Left renal cortex interstitium (tissue), 4 donors: ENCODE measurements around the gene PTGES3L. TPM values are rescaled to one million over a fixed set of nuclear protein-coding genes. Genes with fewer than 3 reads are reported as not detected.

ENCODE experiments used
- DNase-seq, 4 donors: peaks; one replicate each; pipeline ENCODE4 v3.0.0-alpha.2; 2013; ENCODE audit warnings: low read depth in 4 of 4, low spot score in 2 of 4, missing footprints in 1 of 4
- polyA plus RNA-seq, 4 donors: library from polyadenylated mRNA; unstranded; fragments of 120-200 nt; gene quantifications; one replicate each; pipeline ENCODE4 v1.2.1, GENCODE V29; 2013; ENCODE audit not compliant: insufficient read length in 4 of 4

The PTGES3L gene
- 1 to 10 TPM in 3 of 4 donors, under 1 TPM in 1; 0.87 to 3.3 (median 2.5) TPM for polyA plus RNA-seq

DNA sequence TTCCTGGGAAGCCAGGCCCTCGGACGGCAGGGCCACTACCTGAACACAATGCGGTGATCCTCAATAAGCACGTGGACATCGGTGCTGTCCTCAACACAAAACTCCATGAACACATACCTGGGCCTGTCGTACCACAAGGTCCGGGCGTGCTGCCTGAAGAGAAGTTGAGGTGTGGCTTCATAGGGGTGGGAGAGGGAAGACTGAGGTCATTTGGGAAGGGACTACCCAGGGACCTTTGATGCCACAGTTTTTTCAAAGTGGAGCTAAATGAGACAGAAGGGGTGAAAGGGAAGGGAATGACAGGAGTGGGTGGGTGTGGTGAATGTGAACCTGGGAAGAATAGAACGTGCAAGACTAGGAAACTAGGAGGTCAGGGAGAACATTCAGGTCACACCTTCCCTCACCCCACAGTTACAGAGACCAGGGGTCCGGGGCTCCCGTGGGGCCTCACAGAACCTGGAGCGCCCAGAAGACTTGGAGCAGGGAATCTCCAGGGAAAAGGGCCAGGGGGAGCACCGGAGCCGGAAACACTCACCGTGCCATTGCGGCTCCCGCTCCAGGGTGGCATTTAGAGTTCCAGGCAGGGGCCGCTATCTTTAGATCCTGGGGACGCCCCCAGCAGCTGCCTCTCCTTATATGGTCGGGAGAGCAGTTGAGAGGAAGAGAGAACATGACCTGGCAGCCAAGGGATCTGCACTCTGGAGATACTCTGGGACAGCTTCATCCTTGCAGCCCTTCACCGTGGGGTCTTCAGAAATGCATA lies at the start of gene PTGES3L:
Gene PTGES3L, minus strand, starts transcription at position 570 of the 763 bp plus-strand sequence. Its CDS starts 27 bp downstream, at position 543.
- DNase-seq: no peak

DNA sequence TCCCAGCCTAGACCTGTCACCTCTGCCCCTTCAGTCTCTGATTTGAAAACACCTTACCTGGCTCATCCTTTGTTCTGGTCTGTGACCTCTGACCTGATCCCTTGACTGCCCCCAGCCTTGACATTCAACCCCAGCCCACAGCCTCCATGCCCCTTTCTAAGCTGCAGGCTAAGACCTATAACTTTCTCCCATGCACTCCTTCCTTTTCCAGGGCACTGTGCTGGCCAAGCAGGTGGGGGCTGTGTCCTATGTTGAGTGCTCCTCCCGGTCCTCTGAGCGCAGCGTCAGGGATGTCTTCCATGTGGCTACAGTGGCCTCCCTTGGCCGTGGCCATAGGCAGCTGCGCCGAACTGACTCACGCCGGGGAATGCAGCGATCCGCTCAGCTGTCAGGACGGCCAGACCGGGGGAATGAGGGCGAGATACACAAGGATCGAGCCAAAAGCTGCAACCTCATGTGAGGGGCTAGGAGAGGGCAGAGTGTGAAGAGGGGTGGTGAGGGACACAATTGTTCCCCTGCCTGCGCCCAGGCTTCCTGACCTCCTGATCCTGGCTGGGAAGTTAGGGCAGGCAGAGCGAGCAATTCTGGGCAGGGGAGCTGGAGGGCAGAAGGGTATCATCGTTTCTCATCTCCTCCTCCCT lies 48.5 kb upstream of the PTGES3L start:
- no peak for DNase-seq

DNA sequence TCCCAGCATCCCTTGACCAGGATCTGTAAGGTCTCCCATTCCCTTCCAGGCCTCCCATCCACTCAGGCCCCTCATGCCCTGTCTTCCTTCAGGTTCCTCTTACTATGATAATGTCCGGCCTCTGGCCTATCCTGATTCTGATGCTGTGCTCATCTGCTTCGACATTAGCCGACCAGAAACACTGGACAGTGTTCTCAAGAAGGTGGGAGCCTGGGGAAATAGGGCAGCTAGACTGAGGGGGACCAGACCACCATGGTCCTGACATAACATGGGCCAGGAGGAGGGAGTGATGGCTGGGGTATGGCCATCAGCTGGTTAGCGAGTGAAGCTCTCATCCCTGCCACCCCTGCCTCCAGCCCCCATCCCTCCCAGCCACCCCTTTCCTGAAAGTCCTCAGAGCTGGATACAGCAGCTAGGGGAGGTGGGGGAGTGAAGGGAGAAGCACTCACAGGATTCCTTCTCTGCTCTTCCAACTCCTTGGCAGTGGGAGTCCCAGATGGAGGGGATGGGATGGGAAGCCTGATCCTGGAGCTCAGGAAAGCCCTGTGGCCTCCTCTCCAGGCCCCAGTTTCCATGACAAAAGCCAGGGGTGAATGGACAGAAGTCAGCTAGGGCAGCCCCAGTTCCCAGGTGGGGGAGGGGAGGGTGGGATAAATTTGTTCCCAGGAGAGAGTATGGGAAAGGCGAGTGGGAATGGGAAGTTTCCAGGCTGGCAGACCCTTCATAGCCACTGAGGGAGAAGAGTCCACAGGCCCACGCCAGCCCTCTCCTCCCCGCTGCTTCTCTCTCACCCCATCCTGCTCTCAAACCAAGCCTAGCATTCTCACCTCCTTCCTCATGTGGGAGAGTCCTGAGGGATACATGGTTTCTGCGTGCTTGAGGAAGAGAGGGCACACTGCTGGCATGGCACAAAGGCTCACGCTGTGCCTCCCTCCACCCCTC lies 47.5 kb upstream of the PTGES3L start:
- DNase-seq: no peak

DNA sequence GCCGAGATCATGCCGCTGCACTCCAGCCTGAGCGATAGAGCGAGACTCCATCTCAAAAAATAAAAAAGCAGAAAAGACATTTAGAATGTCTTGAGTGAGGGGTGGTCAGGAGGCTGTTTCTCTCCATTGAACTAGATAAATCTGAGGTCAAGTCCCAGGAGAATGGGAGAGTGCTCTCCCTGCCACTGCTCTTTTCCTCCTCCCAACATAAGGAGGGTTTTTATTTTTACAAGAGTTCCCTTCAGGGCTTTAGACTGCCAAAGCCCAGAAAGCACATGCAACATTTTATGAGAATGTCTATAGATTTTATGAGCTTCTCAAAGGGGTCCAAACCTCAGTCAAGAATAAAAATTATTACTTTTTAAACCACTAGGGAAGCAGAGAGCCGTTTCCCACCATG lies 46.7 kb upstream of the PTGES3L start:
- no peak for DNase-seq

DNA sequence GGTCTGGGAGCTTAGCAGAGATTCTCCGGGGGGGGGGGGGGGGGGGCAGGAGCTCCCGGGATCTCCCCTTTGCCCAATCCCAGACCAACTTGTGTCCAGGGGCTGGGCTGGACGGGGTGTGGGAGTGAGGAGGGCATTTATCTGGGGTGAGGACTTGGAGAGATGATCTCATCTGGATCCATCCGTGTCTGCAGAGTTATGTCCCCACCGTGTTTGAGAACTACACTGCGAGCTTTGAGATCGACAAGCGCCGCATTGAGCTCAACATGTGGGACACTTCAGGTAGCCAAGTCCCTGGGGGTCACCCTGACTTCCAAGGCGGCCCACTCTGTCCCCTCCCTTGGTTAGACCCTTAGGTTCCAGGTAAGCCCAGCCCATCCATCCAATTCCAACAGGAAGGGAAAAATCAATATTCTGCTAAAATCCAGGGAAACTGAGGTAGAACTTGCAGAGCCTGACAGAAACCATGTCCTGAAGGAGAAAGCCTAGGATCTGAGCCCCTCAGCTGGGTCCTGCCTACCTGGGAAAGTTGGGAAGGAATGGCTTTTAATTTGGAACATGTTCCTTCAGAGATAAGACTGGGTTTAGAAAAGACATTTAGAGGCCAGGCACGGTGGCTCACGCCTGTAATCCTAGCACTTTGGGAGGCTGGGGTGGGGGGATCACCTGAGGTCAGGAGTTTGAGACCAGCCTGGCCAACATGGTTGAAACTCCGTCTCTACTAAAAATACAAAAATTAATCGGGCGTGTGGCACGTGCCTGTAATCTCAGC lies 46.1 kb upstream of the PTGES3L start:
- DNase-seq: no peak

DNA sequence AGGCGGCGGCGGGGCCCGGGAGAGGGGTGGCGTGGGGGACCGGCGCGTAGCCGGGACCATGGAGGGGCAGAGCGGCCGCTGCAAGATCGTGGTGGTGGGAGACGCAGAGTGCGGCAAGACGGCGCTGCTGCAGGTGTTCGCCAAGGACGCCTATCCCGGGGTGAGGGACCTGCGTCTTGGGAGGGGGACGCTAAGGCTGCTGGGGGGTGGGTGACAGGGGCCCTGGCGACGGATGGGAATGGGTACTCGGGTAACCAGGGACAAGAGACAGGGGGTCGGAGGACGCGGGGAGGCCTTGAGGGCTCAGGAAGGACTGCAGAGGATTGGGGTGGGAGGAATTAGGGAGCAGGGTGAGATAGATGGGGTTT lies 45.4 kb upstream of the PTGES3L start:
- DNase-seq: no peak

DNA sequence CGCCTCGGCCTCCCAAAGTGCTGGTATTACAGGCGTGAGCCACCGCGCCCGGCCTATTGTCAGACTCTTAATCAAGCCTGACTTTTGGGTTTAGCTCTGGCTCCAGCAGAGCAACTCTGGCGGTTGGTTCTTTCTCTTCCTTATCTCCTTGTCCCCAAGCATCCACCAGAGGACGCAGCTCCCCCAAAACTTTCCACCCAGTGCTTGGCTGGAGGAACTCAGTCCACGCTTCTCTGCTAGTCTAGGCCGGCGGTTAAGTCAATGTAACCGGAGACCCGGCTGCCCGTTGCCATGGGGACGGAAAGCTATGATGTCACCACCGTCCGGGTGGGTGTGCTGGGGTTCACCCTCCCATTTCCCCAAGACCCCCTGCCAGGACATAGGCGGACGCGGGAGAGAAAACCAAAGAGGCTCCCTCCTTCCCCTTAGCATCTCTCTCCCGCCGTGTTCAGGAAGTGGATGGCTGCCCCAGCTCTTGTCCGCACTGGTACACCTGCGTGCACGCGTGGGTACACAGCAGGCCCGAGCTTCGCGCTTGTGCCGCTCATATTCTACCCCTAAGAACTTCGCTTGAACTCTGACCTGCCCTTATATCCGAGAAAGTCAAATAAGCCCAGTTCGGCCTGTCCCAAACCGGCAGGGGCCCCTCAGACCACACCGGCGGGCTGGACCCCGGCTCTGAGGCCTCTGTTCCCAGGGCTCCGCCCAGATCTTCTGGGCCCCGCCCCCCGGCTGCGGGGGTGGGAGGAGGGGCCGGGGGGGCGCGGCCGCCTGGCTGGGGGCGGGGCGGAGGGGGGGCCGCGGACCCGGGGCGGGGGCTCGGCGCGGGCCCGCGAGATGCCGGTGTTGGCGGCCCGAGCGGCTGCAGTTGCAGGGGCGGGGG lies 44.8 kb upstream of the PTGES3L start, which contains the start of gene RND2:
Gene RND2, plus strand, starts transcription at position 825 of the 883 bp plus-strand sequence. CDS start 117 bp downstream, outside the sequence.
- peak; percentile 84 to 93 (median 87) for DNase-seq

DNA sequence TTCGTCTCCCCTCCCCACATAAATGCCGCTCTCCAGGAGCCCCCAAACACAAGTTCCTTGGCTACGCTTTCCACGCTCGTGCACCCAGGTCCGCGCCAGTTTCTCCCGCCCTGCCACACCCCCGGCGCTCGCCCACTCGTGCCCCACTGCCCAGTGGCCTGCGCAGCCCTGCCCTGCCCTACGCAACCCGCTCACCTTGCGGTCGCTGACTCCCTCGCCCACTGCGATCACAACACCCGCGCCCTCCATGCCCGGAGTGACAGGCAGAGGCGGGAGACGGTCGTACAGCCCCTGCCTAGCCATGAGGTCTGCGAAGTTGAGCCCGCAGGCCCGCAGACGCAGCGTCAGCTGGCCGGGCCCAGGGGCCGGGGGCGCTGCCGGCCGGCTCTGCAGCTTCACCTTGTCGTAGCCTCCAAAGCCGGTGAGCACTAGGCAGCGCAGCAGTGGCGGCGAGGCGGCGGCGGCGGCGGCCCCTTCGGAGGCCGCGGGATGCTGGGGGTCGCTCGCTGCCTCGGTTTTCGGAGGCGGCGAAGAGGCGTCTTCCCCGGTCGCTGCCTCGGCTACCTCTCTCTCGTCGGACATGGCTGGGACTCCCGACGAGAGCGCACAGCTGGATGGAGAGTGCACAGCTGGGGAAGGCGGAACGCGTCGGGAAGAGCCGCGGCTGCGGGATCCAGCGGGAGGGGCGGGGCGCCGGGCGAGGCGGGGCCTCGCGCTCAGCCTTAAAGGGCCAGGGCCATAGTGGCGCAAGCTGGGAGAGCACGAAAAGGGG lies 42.0 kb upstream of the PTGES3L start, which contains the start of gene VAT1:
Gene VAT1, minus strand, starts transcription at position 645 of the 772 bp plus-strand sequence. Its CDS starts 63 bp downstream, at position 582.
- DNase-seq: peak in 1 of 4 donors; percentile 72

DNA sequence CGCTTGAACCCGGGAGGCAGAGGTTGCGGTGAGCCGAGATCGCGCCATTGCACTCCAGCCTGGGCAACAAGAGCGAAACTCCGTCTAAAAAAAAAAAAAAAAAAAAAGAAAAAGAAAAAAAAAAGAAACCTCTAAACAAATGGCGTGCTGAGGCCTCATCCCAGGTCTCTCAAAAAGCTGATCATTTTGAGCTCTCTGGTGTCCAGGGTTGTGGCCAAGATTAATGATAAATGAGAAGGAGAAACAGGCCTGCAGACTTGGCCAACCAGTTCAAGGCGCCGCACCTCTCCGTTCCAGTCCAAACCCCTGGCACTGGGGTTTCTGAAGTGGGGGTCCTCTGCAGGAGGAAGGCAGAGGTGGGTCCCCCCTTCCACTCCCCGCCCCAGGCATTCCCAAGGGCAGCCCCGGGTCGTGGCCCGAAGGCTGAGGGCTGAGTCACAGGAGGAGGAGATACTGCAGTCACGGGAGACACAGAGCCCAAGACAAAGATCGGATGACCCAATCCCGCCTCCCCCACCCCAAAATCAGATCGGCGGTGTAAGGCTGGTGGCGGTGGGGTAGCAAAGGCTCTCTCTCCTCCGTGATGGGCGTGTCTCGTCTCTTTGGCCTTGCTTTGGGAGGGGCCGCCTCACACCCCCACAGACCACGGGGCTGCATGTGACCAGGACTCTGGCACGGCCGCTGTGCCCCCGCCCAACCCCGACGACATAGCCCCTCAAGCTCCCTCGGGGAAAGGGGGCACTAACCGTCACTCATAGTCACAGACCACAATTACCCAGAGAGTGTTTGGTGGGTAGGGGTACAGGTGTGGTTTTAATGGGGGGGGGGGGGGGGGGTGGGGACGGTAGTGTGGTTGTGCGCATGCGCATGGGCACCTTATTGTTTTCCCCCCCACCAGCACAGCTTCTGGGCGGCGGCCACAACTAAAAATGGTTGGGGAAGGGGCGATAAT lies 41.2 kb upstream of the PTGES3L start:
- DNase-seq: no peak

DNA sequence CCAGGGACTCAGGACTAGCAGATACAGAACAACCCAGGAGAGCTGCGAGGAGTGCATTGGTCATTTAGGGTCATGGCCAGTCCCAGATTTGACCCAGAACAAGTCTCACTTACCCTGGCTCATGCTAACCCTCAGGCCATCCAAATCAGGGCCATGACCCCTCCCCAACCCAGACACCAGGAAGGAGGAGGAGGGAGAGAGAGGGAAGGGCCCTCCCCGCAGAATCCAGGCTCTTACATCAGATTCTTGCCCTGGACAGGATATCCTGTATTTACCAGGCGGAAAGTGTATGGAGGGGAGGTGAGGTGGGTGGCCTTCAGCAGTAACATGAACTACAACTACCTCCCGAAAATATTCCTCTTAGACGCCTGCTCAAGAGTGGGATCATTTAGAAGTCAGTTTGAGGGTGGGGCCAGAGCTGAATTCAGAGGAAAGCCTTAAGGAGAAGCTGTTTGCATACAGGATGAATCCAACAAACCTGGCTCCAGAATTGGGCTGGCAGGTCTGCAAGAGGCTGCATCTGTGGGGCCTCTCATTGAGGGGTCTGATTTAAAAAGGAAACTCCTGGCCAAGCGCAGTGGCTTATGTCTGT lies 40.2 kb upstream of the PTGES3L start:
- no peak for DNase-seq

DNA sequence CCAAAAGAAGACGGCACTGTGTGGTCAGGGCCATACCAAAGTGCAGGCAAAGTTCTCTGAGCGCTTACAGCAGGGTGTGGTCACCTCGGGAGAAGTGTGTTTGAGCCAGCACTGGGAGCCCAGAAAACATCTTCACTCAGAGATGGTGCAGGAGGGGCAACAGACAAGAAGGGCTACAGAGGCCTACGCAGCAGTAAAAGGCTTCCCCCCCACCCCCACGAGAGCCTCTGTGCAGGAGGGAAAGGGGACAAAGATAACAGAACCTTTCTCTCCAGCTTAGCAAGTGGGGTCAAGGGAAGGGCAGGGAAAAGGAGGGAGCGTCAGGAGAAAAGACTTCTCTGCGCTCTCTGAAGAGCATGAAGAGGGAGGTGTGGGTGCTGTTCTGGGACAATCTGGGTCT lies 39.5 kb upstream of the PTGES3L start:
- DNase-seq: no peak

DNA sequence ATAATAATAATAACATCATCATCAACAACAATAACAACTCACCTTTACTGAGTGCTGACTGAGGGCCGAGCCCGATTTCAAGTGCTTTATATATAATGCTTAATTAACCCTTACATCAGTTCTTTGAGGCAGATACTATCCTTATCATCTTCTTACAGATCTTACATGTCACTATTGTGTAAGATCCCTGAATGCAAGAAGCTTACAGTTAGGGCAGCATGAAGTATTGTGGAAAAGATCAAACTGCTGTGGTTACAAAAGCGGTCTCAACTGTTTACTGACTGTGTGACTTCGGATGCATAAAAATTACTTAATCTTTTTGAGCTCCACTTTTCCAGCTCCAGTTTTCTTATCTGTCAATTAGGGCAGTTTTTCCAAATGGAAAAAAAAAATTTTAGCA lies 39.1 kb upstream of the PTGES3L start:
- no peak for DNase-seq

DNA sequence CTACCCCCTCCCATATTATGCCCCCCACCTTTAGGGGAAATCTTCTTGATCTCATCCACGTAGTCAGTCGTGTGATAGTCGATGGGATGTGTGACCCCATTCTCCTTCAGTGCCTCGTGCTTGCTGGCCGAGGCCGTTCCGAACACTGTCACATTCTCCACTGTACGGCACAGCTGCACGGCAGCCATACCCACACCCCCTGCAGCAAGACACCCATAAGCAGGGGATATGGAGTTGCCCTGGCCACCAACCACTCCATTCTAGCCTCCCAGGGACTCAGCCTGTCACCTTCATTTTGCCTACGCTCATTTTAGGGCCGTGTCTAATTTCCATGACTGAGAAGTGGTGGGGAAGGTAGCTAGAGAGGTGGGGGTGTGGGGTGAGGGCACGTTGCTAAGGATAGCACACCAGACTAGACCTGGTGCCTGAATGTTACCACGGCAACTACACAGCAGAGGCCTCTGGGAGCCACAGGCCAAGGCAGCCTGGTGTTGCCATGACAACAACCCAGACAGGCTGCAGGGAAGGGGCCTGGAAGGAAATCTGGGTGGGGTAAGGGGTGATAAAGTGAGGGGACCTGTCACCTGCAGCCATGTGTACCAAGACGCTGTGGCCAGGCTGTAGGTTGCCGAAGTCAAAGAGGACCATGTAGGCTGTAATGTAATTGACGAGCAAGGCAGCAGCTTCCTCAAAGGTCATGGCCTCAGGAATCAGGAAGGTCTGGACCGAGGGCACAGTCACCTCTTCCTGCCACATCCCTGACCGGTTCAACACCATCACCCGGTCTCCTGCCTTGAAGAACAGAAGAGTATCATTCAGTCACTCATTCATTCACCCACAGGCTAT lies 38.4 kb upstream of the PTGES3L start:
- DNase-seq: no peak

DNA sequence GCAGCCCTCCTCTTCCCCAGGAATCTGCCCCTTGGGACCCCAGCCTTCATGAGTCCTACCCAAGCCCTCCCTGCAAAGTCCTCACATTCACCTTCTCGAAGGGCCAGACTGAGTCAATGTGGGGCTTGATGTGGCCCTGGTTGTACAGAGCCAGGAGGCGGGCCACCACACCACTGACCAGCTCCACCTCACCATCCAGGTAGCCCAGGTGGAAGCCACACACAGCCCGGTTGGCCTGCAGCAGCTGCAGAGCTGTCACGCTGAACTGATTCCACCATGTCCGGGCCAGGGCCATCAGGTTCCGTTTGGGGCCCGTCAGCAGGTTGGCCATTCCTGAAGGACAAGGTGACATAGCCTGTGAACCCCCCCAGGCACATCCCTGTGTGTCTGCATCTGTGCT lies 36.3 kb upstream of the PTGES3L start:
- DNase-seq: no peak

DNA sequence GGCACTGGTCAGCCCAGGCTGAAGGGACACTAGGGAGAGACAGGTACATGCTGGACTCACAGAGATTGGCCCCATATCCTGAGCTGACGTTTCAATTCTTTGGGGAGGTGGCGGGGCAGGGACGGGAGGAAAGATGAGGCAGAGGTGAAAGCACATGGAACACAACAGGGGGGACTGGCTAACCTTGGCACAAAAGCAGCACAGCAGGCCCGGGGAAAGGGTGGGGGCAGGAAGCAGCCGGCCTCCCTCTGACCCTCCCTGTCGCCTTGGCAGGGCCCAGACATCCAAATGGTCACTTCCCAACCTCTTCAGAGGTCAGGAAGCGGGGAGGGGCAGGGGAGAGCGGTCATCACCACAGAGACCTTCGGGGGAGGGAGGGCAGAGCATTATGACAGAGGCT lies 35.7 kb upstream of the PTGES3L start:
- no peak for DNase-seq
